Esophagus mucosa (tissue), 1 donor: Measurements from ENCODE around the gene MAPK1. TPM values are rescaled to one million over a fixed set of nuclear protein-coding genes. Genes with fewer than 3 reads are reported as not detected.
"Not testable (repeated sequence)": the region's sequence is repeated elsewhere in the genome, so short reads cannot be mapped to it uniquely, and the experiment has no call there.

ENCODE experiments used
- ATAC-seq: fragments of 200-7000 bp; cut with Tn5 transposase; one replicate; pipeline ENCODE4 v1.9.1; 2020
- total RNA-seq: library from RNA; stranded (reverse); gene quantifications from one replicate; pipeline ENCODE4 v1.2.4, GENCODE V29; 2023
- donor health status: DM: yes; HTN: yes; CAD: no.

The MAPK1 gene
- total RNA-seq, 1 donor from 2014 or later = 112 TPM

DNA sequence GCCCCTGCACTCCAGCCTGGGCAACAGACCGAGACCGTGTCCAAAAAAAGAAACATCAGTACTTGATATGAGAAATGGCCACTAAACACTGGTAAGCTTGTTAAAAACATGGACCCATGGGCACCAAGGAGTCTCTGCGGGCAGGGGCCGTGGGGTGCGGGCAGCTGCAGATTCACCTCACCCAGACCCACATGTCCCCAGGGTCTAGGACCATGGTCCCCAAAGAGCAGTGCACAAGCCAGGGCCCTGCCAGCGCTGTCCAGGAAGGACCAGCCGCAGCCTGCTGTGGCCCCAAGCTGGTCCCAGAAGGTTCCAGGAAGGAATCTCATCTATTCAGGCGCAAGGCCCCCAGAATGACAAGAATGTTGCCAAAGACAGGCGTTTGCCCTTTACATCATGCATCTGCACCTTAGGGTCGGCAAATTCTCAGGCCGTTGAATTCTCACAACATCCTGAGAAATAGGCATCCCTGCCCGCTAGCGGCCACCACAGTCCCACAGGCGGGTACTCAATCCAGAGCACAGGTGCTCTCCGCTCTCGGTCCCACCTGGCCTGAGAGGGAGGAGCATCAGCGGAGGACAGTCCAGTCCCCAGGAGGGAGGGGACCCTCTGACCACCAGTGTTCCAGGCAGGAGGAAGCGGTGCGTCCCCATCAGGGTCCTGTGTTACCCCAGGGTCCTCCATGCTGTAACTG is 141.3 kb downstream of the MAPK1 start:
- peak; percentile 19 for ATAC-seq

DNA sequence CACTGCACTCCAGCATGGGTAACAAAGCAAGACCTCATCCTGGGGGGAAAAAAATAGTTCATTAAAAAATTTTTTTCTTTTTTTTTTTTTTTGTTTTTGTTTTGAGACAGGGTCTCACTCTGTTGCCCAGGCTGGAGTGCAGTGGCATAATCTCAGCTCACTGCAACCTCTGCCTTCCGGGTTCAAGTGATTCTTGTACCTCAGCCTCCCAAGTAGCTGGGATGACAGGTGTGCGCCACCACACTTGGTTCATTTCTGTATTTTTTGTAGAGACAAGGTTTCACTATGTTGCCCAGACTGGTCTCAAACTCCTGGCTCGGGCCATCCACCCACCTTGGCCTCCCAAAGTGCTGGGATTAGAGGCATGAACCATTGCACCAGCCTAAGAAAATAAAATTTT is 142.9 kb downstream of the MAPK1 start:
- ATAC-seq = not testable (repeated sequence)

DNA sequence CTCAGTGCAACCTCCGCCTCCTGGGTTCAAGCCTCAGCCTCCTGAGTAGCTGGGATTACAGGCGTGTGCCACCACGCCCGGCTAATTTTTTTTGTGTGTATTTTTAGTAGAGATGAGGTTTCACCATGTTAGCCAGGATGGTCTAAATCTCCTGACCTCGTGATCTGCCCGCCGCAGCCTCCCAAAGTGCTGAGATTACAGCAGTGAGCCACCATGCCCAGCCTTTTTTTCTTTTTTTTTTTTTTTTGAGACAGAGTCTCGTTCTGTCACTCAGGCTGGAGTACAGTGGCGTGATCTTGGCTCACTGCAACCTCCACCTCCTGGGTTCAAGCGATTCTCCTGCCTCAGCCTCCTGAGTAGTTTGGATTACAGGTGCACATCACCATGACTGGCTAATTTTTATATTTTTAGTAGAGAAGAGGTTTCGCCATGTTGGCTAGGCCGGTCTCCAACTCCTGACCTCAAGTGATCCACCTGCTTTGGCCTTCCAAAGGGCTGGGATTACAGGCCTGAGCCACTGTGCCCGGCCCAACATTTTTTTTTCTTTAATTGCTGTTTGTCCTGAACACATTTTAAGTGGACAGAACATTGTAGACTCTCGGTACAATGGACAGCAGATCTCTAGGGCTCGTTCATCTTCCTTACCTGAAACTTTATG is 146.1 kb downstream of the MAPK1 start:
- not testable (repeated sequence) for ATAC-seq

DNA sequence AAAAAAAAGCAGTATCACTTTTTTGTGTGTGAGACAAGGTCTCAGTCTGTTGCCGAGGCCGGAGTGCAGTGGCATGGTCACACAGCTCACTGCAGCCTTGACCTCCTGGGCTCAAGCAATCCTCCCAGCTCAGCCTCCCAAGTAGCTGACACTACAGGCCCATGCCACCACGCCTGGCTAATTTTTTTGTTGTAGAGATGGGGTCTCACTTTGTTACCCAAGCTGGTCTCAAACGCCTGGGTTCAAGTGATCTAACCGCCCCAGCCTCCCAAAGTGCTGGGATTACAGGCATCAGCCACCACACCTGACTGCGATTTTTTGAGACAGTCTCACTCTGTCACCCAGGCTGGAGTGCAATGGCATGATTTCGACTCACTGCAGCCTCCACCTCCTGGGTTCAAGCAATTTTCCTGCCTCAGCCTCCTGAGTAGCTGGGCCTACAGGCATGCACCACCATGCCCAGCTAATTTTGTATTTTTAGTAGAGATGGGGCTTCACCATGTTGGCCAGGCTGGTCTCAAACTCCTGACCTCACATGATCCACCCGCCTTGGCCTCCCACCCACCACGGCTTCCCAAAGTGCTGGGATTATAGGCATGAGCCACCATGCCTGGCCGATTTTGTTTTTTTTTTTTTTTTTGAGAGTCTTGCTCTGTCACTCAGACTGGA is 147.1 kb downstream of the MAPK1 start:
- not testable (repeated sequence) for ATAC-seq

DNA sequence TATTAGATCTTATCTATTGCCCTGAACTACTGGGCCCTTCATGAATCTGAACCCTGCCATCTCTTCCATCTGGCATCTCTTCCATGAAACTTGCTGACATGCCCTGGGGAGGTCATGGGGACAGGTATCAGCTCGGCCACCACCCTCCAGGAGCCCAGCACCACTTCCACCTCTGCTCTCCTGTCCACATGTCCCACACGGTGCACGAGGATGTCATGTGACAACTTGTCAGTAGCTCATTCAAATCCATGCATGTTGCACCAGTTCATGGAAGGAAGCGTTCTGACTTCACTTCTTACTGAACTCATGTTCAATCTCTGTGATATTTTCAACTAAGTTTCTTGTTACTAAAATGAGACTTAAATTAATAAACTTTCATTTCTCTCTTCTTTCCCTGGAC is 148.4 kb downstream of the MAPK1 start:
- ATAC-seq = peak; percentile 31

DNA sequence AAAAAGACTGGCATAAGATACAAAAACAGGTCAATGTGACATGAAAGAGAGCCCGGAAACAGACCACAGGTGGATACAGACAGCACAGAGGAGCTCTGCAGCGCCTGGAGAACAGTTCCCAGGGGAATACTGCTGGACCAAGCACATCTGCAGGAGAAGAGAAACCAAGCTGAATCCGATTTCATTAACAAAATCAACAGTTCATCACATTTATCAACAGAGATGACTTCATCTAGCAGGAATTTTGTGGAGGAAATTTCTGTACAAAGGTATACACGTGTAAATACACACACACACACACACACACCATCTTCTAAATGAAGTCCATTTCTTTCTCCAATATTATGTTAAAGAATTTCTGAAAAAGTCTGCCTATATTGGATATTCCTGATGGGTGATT is 148.9 kb downstream of the MAPK1 start:
- ATAC-seq = no peak

DNA sequence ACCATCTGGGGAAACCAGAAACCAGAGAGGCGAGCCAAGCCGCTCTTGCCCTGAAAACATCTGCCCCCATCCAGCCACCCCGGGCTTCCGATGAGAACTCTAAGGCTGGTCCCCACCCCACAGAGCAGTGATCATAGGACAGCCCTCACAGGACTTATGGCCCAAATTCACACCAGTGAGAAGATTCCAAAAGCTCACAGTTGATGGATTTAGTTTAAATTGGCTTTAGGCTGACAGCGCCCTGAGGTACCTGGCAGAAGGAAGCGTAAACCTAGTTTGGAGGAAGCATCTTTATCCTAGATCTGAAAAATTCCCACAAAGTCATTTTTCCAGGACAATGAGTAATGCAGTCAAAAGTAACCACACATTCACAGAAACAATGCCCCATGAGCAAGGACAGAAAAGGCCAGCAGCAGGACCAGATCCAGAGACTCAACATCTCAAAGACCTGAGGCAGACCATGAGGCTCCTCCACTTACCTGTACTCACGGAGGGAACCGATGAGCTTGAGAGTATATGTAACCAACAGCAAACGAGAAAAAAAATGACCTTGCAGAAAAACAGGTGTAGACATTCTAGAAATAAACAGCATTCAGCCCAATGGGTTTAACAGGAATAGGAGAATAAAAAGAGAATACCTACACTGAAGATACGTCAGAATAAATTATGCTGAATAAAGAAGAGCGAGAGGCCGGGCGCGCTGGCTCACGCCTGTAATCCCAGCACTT is 150.9 kb downstream of the MAPK1 start:
- ATAC-seq = not testable (repeated sequence)

DNA sequence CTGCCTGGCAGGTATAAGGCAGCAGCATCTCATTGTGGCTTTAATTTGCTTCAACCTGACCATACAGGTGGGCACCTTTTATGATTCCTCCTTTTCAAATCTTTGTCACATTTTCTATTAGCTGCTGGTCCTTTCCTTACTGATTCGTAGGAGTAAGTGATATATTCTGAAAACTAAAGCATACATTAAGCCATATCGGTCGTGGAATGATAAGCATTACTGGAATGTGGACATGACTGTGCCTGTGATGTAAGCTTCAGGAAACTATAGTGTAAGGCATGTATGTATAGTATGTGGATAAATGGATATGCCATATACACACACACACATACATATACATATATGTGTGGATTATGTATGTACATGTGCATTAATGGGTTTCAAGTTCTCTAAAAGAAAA is 152.7 kb downstream of the MAPK1 start:
- ATAC-seq = peak; percentile 28

DNA sequence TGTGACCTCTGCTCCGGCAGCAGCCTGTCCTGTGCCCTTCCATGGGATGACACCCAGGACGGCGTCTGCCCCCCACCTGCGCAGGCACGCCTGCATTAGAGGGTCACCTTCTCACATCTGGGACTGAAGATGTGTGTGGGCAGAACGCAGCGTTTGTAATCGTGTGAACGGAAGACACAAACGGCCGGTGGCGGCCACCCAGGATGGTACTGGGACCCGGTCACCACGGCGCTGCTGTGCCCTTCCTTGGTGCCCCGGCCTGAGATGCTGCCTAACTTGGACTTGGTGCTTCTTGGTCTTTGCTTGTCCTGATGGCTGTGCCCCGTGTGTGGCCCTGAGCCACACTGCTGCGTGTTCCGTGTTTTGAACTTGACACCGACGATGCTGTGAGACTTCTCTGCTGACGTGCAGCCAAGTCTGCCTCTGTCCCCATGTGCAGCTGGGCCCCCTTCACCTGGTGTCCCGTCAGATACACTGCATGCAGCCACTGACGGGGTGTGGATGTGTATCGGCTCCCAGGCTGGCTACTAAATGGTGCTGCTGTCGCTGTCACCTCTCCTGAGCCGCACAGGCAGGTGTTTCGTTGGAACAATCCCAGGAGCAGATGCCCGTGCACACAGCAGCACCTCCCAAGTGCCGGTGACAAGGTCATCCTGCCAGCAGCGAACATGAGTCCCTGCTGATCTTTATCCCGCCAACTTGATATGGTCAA is 153.2 kb downstream of the MAPK1 start:
- ATAC-seq = no peak

DNA sequence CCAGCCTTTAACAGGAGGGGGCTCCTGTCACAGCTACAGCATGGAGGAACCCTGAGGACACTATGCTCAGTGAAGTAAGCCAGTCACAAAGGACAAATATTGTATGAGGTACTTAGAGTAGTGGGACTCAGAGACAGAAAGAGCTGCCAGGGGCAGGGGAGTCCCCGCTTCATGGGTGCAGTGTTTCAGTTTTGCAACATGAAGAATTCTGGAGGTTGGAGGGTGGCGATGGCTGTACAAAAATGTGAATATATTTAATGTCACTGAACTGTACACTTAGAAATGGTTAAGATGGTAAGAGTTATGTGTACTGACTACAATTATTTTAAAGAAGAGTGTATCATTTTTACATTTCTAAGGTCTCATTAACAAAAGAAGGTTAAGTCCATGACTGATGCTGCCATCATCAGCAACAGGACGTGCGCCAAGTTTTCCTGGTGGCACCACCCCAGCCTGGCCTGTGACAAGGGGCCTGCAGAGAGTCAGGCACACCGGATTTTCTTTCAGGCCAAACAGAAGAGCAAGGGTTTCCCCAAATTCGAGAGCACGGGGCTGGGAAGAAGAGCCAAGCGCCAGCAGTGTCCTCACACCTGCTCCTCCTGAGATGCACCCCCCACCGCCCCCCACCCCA is 153.9 kb downstream of the MAPK1 start:
- ATAC-seq = no peak

DNA sequence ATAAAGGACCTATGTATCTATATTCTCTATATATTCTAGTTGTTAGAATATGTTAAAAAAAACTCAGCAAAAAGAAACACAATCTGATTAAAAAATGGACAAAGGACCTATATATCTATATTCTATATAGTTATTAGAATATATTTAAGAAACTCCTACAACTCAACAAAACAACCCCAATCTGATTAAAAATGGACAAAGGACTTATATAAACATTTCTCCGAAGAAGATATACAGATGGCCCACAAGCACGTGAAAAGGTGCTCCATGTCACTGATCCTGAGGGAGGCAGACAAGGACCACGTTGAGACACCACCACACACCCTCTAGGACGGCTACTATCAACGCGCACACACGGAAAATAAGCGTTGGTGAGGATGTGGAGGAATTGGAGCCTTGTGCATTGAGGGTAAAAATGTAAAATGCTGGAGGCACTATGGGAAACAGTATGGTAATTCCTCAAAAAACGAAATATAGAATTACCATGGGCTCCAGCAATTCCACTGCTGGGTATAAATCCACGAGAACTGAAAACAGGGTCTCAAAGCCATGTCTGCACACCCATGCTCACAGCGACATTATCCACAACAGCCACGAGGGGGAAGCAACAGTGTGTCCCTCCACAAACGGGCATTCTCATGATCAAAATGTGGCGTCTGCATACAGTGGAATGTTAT is 154.6 kb downstream of the MAPK1 start:
- ATAC-seq = peak; percentile 71

DNA sequence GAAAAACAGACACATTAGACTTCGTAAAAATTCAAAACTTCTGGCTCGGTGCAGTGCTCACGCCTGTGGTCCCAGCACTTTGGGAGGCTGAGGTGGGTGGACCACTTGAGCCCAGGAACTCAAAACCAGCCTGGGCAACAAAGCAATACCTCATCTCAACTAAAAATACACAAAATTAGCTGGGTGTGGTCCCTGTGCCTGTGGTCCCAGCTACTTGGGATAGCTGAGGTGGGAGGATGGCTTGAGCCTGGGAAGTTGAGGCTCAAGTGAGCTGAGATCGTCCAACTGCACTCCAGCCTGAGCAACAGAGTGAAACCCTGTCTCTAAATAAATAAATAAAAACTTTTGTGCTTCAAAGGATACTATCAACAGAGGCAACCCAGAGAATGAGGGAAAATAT is 155.6 kb downstream of the MAPK1 start:
- no peak for ATAC-seq

DNA sequence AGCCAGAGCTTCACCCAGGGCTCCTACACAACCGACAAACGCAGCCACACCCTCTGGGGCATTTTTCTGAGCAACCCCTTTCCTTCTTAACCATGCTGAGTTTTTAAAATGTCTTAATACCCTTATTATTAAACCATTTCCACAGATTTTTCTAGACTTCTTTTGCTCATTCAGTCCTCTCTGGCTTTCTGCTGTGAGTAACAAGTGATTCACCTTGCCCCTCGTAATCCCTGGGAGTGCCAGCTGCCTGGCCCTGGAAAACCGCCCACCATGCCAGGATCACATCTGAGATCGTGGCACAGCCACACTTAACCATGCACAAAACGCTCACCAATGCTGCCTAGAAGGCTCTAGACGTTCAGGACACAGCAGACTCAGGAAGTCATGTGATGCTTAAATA is 157.3 kb downstream of the MAPK1 start:
- peak; percentile 24 for ATAC-seq

DNA sequence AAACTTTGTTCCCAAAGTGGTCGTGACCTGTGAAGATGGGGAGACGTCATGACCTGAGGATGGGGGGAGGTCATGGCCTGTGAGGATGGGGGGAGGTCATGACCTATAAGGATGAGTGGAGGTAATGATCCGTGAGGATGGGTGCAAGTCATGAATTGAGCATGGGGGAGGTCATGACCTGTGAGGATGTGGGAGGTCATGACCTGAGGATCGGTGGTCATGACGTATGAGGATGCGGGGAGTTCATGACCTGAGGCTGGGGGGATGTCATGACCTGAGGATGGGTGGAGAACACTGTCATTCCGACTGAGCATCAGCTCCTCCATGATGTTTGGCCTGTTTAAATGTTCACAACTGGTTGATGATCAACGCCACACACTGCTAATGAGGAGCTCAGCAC is 157.8 kb downstream of the MAPK1 start:
- peak; percentile 6 for ATAC-seq

DNA sequence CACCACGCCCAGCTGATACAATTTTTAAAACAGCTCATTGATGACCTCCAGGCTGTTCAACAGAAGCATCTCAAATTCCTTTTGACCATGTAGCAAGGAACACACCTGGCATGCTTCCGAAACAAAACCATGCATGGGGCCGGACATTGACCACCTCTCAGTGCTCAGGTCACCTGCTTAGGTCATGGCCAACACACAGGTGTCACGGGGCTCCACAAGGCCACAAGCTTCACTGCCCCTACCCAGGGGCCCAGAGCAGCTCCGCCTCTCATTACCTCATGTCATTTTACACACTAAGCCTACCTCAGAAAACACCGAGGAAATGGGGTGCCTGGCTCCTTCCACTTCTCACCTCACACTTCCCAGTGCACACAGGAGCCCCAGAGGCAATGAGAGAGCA is 158.5 kb downstream of the MAPK1 start:
- ATAC-seq = peak; percentile 7

DNA sequence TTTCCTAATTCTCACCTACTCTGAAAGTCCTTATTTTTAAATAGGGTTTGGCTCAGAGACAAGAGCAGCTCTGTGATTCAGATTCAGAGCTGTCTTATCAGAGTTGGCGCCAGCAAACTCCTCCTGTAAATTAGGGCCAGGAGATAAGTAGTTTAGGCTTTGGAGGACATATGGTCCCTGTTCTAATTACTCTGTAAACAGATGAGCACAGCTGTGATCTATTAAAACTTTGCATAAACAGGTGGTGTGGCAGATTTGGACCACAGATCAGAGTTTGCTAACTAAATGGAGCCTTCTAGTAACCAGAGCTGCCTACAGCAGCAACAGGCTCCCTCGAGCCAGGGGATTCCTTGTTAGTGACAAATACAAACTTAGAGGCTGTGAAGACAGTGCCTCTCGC is 159.8 kb downstream of the MAPK1 start:
- no peak for ATAC-seq

Other genes starting within 250 kb of the MAPK1 start
- 20.5 TPM for gene YDJC, start 237.6 kb downstream of the MAPK1 start, total RNA-seq
- gene CCDC116, start 234.9 kb downstream of the MAPK1 start, total RNA-seq = not detected
- gene SDF2L1, start 225.3 kb downstream of the MAPK1 start, total RNA-seq = 14.1 TPM
- gene PPIL2, start 201.6 kb downstream of the MAPK1 start, total RNA-seq = 31.3 TPM
- 0.36 TPM for gene YPEL1, start 131.9 kb downstream of the MAPK1 start, total RNA-seq
- 21.3 TPM for gene PPM1F, start 85.2 kb upstream of the MAPK1 start, total RNA-seq
- gene TOP3B, start 115.1 kb upstream of the MAPK1 start, total RNA-seq = 12.8 TPM